GM12891 (cell line): ENCODE measurements around the gene RCE1.
"Not testable (repeated sequence)": the region's sequence is repeated elsewhere in the genome, so short reads cannot be mapped to it uniquely, and the experiment has no call there.

ENCODE experiments used
- PAX5 ChIP-seq: IDR thresholded peaks from 2 replicates; pipeline ENCODE4 v1.6.1; 2011; ENCODE audit warnings: low read length, moderate library complexity, mild to moderate bottlenecking; ENCODE audit not compliant: insufficient read depth, severe bottlenecking
- POLR2A ChIP-seq: IDR thresholded peaks from 2 replicates; pipeline ENCODE4 v1.6.1; 2011; ENCODE audit warnings: low read depth, low read length, control low read depth
- POLR2AphosphoS5 ChIP-seq: IDR thresholded peaks from 2 replicates; pipeline ENCODE4 v1.6.1; 2011; ENCODE audit warnings: low read depth, low read length, control low read depth
- POU2F2 ChIP-seq: IDR thresholded peaks from 2 replicates; pipeline ENCODE4 v1.6.1; 2011; ENCODE audit warnings: low read depth, mild to moderate bottlenecking, control low read depth, low read length, moderate library complexity
- SPI1 ChIP-seq: IDR thresholded peaks from 2 replicates; pipeline ENCODE4 v1.6.1; 2011; ENCODE audit warnings: low read depth, low read length, control low read depth
- TAF1 ChIP-seq: IDR thresholded peaks from 2 replicates; pipeline ENCODE4 v1.6.1; 2011; ENCODE audit warnings: low read depth, low read length, control low read depth

- not testable (repeated sequence) for TF ChIP-seq POLR2AphosphoS5, POLR2A, SPI1, TAF1, POU2F2, PAX5
Measured at GRCh38 chr11:66799815-66800214, 43.4 kb upstream of the RCE1 start.
